Nephron (organoid): Measurements from ENCODE around the gene MUC6.

Experiments
- H3K27ac Mint-ChIP-seq, 3 experiments: 2 replicates each; pipeline ENCODE4 v1.8.0; 2020; ENCODE audit warnings: mixed read lengths in 3 of 3, mild to moderate bottlenecking in 2 of 3, moderate library complexity in 1 of 3
- H3K27me3 Mint-ChIP-seq: 2 replicates; pipeline ENCODE4 v1.8.0; 2021; ENCODE audit warnings: low read depth, mild to moderate bottlenecking, moderate library complexity, mixed read lengths
- H3K36me3 Mint-ChIP-seq: 2 replicates; pipeline ENCODE4 v1.8.0; 2020; ENCODE audit warnings: low read depth, mixed read lengths
- H3K4me1 Mint-ChIP-seq: 2 replicates; pipeline ENCODE4 v1.8.0; 2020; ENCODE audit warnings: mixed read lengths
- H3K4me3 Mint-ChIP-seq, 3 experiments: 2 replicates each; pipeline ENCODE4 v1.8.0; 2020; ENCODE audit warnings: mild to moderate bottlenecking in 3 of 3, mixed read lengths in 3 of 3, moderate library complexity in 2 of 3
- H3K9me3 Mint-ChIP-seq: 2 replicates; pipeline ENCODE4 v1.8.0; 2020; ENCODE audit warnings: mixed read lengths
- TF ChIP-seq, protein P1 (sequence below), 3 experiments: fragments of 200-600 bp; sonication (generic); IDR thresholded peaks; one replicate each; pipeline ENCODE4 v1.5.0; 2021; ENCODE audit warnings: antibody characterized with exemption in 3 of 3; ENCODE audit not compliant: unreplicated experiment in 3 of 3

Gene MUC6

DNA sequence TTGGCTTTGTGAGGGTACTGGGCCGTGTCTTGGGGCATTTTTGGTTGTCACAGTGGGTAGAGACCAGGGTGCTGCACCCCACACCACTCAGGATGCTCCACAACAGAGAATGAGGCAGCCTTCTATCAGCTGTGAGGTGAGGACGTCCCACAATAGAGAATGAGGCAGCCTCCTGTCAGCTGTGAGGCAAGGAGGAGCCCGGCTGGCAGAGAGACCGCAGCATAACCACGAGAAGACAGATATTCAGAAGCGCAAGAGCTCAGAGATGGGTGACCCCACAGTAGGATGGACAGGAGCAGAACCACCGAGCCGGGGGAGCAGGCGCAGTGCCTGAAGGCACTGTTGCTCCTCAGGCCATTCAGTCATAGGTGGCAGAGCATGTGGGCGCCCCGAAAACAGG, 63.3 kb downstream of the MUC6 start:
- Mint-ChIP-seq H3K9me3 (no peaks in the 10 kb centered on the region), H3K27ac (no peak overlapping the region), H3K27me3 (no peaks in the 10 kb centered on the region), H3K4me3 (no peak overlapping the region), H3K4me1 (peaks cover 22% of the 10 kb centered on the region), H3K36me3 (peaks cover 60% of the 10 kb centered on the region)
- TF ChIP-seq, protein P1, sequence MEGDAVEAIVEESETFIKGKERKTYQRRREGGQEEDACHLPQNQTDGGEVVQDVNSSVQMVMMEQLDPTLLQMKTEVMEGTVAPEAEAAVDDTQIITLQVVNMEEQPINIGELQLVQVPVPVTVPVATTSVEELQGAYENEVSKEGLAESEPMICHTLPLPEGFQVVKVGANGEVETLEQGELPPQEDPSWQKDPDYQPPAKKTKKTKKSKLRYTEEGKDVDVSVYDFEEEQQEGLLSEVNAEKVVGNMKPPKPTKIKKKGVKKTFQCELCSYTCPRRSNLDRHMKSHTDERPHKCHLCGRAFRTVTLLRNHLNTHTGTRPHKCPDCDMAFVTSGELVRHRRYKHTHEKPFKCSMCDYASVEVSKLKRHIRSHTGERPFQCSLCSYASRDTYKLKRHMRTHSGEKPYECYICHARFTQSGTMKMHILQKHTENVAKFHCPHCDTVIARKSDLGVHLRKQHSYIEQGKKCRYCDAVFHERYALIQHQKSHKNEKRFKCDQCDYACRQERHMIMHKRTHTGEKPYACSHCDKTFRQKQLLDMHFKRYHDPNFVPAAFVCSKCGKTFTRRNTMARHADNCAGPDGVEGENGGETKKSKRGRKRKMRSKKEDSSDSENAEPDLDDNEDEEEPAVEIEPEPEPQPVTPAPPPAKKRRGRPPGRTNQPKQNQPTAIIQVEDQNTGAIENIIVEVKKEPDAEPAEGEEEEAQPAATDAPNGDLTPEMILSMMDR (IDR thresholded peaks at IDR 0.05; ENCODE audit: unreplicated experiment in 3 of 3) = no peak

DNA sequence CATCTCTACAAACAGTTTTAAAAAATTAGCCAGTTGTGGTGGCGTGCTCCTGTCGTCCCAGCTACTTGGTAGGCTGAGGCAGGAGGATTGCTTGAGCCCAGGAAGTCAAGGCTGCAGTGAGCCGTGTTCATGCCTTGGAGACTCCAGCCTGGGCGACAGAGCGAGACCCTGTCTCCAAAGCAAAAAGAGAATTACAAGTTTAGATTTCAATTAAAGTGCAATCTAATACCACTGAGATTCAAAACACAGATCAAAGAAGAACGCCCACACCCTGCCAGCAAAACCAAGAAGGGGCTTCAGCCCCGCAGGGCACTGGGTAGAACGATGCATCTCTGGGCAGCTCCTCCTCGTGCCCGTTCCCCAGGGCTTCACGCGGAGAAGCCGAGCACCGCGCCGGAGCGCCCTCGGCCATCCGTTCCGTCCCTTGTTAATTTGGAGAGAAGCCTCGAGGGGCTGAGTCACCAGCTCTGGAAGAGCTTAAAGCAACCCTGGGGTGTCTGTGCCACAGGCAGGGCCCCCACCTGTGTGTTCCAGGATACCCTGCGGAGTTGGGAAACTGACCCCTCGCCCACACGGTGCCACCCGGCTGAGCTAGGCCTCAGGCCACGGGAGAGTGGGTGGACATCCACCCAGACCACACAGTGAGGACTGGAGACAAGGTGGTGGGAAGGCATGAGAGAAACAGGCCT, 63.9 kb downstream of the MUC6 start:
- Mint-ChIP-seq H3K36me3 (peaks cover 58% of the 10 kb centered on the region), H3K9me3 (no peaks in the 10 kb centered on the region), H3K4me3 (no peak overlapping the region), H3K27ac (no peak overlapping the region), H3K4me1 (peaks cover 22% of the 10 kb centered on the region), H3K27me3 (no peaks in the 10 kb centered on the region)
- TF ChIP-seq, protein P1 (IDR thresholded peaks at IDR 0.05; ENCODE audit: unreplicated experiment in 3 of 3) = no peak

DNA sequence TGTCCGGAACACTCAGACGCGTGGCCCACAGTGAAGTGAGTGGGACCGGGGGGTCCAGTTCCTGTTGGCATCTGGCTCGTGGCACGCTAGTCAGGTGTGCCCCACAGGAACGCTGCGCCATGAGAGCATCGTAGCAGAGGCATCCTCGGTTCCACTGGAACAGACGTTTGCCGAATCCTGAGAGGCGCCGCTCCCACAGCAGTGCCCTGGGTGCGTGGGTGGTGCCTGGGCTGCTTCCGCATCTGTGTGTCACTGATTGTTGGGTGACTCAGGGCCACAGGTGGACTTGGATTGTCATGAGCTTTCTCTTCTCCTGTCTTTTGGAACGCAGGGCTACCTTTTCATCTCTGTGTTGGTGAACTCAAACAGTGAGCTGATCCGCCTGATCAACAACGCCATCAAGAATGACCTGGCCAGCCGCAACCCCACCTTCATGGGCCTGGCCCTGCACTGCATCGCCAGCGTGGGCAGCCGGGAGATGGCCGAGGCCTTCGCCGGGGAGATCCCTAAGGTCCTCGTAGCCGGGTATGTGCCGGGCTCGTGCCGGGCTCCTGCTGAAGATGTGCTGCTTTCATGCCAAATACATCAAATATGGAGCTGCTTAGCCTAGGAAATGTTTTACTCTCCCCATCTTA, 64.7 kb downstream of the MUC6 start:
- H3K36me3 Mint-ChIP-seq = peaks cover 58% of the 10 kb centered on the region
- H3K27me3 Mint-ChIP-seq = no peaks in the 10 kb centered on the region
- H3K9me3 Mint-ChIP-seq = no peaks in the 10 kb centered on the region
- TF ChIP-seq, protein P1 (IDR thresholded peaks at IDR 0.05; ENCODE audit: unreplicated experiment in 3 of 3) = no peak
- H3K4me3 Mint-ChIP-seq = no peak overlapping the region
- peaks cover 22% of the 10 kb centered on the region for H3K4me1 Mint-ChIP-seq
- H3K27ac Mint-ChIP-seq = no peak overlapping the region

DNA sequence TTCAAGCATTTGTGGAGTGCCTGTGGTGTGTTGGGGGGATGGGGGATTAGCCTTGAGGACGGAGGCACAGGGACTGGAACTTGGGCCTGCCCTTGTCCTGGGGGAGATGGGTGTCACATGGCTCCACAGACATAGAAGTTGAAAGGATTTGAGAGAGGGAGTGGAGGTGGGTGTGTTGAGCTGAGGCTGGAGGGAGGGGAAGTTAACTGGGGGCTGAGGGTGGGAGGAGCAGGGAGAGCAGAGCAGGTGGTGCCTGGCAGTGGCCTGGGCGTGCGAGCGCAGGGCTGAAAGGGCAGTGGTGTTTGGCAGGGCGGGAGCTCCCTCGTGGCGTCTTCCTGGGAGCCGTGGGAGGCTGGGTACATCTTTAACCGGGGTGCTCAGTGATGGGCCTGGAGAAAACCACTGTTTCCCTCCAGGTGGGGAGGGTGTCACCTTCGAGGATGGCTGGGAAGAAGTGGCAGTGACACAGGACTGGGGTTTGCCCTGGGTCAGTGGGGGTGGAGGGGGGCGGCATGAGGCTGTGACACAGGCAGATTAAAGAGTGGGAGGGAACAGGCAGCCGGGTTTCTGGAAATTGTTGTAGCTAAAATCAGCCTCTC, 65.3 kb downstream of the MUC6 start:
- Mint-ChIP-seq H3K36me3 (peaks cover 61% of the 10 kb centered on the region), H3K27me3 (no peaks in the 10 kb centered on the region), H3K4me3 (no peak overlapping the region), H3K4me1 (peaks cover 22% of the 10 kb centered on the region), H3K27ac (peak overlapping the region in 2 of 3 experiments; percentile 16 to 21), H3K9me3 (no peaks in the 10 kb centered on the region)
- TF ChIP-seq, protein P1 (IDR thresholded peaks at IDR 0.05; ENCODE audit: unreplicated experiment in 3 of 3) = no peak

DNA sequence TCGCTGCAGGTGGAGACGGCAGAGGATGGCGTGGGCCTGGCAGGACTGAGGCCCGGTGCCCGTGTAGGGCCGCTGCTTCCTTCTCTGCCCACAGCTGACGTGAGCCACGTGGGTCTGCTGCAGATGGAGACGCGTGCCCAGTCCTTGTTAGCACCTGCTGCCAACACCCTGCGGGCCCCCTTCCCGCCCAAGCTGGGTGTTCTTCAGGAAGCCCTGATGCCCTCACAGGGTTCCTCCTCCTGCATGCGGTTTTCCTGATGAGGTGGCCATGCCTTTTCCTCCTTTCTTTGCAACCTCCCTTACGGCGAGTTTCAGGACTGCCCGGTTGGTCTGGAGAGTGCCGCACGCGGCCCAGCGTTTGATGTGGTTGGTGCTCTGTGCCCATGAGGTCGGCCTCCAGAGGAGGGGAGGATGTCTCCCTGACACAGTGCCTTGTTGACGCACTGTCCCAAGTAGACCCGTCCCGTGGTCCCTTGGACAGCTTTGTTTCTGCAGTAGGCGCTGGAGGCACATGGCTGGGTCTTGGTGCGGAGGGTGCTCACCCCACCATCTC, 66.1 kb downstream of the MUC6 start:
- H3K9me3 Mint-ChIP-seq = no peaks in the 10 kb centered on the region
- H3K4me3 Mint-ChIP-seq = no peak overlapping the region
- H3K27ac Mint-ChIP-seq = no peak overlapping the region
- H3K4me1 Mint-ChIP-seq = peaks cover 15% of the 10 kb centered on the region
- H3K36me3 Mint-ChIP-seq = peaks cover 57% of the 10 kb centered on the region
- no peaks in the 10 kb centered on the region for H3K27me3 Mint-ChIP-seq
- TF ChIP-seq, protein P1 (IDR thresholded peaks at IDR 0.05; ENCODE audit: unreplicated experiment in 3 of 3) = no peak
